DMS 273 (cell line): ENCODE results near the gene SPRED2.

Source experiments
- DNase-seq: peaks from one replicate; lab custom pipeline; 2025; ENCODE audit not compliant: unreplicated experiment; lab: John Stamatoyannopoulos, UW

Gene SPRED2

DNA sequence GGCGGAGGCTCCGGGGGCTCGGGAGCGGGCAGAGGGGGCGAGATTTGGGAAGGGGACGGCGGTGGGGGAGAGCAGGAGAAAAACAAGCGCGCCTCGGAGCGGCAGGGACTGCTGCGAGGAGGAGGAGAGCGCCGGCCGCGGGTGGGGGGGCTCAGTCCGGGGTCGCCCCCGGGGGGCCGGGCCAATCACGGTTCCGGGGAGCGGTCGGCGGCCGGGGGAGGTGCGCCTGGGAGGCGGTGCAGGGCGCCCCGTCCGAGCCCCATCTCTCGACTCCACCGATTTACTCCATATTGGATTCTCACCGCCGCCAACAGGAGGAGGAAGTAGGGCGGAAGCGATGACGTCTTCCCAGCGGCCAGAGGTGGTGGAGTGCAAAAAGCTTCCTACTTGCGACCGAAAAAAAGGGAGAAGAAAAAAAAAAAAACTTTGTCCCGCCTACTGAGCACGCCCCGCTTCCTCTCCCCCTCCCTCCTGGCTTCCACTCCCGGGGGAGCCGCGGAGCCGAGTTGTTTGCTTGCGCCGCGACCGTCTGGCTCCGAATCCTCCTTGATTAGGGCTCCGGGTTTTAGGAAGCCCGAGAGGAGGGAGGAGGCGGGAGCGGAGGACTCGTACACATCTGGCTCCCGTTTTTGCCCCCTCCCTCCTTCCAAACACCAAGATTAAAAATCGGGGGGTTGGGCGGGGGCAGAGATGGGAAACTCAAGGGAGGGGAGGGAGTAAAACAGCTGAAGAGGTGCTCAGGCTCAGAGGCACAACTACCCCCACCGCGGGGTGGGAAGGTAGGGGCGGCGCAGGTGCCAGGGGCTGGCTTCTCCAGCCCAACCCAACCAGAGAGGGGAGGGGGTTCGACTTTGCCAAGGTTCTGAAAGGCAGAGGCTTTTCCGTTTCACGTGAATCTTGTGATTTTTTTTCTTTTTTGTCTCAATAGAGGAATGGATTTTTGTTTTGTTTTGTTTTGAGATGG, at the start of gene SPRED2:
TSS of gene SPRED2 (minus strand) at position 373 of the 964 bp plus-strand sequence. CDS start 612 bp downstream, outside the sequence.
- DNase-seq: peak; percentile 98

DNA sequence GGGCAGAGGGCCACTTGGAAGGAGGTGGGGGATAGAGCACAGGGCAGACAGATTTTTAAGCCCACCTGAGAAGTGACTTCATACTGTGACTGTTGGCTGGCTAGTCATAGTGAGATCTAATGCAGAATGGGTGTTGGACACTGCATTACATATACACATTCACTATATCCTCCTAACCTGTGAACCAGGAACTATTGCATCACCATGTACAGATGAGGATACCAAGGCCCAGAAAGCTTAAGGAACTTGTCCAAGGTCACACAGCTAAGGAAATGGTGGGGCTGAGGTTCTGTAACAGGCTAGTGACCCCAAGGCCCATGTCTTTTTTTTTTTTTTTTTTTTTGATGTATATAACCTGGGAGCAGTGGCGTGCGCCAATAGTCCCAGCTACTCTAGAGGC, 49.6 kb upstream of the SPRED2 start:
- no peak for DNase-seq

GRCh38 chr2:65479524-65479923, 47.1 kb upstream of the SPRED2 start:
- no peak for DNase-seq

DNA sequence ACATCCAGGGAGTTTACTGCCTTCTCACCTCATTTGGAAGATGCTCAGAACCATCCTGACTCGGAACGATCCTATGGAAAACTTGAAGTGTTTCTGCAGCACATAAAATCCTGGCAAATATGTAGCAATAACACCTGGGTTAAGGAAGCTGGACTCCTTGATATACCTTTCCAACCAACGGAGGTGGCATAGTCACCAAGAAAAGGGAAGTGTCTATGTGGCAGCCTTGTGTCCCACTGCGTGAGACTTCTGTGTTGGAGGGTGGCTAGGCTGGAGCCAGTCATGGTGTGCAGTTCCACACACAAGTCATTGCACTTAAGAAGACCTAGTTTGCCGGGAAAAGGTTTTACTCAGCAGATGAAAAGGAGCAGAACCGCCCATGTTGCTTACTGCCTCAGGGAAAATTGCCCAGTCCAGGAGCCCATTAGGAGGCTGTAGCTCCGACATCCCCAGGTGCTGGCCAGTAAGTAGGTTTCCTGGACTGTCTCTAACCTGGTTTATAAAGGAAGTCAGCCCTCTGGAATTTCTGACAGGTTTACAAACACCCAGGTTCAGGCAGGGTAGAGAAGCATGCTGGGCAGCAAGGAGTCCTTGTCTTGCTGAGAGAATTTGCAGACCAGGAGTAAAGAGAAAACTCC, 46.2 kb upstream of the SPRED2 start:
- no peak for DNase-seq

- no peak for DNase-seq
Measured at GRCh38 chr2:65477590-65477989, 45.2 kb upstream of the SPRED2 start.

GRCh38 chr2:65476778-65477177, 44.4 kb upstream of the SPRED2 start:
- no peak for DNase-seq

DNA sequence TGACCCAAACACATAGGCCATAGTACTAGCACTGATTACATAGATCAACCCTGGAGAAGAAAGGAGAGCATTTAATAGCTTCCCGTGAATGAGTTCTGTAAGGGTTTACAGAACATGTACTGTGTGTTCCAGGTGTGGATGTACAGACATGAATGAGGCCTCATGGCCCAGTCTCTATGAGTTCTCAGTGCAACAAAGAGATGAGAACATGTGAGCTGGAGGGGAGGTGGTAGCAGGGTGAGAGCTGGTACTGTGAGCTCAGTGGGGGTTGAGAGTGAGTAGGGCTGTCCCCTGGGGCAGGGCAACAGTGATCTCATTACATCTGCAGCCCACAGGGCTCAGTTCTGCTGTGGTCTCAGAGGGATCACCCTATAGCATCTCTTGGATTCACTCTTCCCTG, 42.6 kb upstream of the SPRED2 start:
- DNase-seq: no peak

GRCh38 chr2:65473045-65473444, 40.6 kb upstream of the SPRED2 start:
- no peak for DNase-seq

DNA sequence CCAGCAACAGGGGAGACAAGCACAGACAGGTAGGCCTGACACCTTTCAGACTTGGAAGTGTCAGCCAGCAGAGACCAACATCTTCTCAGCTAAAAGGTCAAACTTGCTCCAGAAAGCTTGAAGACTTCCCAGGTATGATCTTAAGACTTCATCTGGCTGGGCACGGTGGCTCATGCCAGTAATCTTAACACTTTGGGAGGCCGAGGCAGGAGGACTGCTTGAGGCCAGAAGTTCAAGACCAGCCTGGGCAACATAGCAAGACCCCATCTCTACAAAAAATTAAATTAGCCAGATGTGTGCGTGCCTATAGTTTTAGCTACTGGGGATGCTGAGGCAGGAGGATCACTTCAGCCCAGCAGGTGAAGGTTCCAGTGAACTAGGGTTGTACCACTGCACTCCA, 39.0 kb upstream of the SPRED2 start:
- DNase-seq: no peak

GRCh38 chr2:65466551-65466950, 34.2 kb upstream of the SPRED2 start:
- DNase-seq: no peak

GRCh38 chr2:65465857-65466256, 33.5 kb upstream of the SPRED2 start:
- peak; percentile 73 for DNase-seq

- DNase-seq: peak; percentile 83
Measured at GRCh38 chr2:65465124-65465523, 32.7 kb upstream of the SPRED2 start.

GRCh38 chr2:65464604-65465003, 32.2 kb upstream of the SPRED2 start:
- peak; percentile 20 for DNase-seq

DNA sequence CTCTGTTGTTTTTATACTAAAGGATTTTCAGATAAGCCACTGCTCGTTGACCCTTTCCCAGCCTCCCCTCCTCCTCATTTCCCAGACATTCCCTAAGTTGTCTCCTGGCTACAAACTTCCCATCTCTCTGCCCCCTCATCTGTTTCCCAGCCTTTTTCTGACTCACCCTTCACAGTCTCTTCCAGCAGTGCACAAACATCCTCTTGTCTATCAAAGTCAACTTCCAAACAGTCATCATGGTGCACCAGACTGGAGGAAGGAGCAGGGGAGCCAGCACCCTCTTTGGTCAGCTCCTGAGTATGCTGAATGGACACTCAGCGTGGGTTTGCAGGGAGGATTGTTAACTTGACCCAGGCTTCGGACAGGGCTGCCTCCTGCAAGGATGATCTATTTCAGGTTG, 26.6 kb upstream of the SPRED2 start:
- no peak for DNase-seq

- no peak for DNase-seq
Measured at GRCh38 chr2:65456886-65457285, 24.5 kb upstream of the SPRED2 start.

DNA sequence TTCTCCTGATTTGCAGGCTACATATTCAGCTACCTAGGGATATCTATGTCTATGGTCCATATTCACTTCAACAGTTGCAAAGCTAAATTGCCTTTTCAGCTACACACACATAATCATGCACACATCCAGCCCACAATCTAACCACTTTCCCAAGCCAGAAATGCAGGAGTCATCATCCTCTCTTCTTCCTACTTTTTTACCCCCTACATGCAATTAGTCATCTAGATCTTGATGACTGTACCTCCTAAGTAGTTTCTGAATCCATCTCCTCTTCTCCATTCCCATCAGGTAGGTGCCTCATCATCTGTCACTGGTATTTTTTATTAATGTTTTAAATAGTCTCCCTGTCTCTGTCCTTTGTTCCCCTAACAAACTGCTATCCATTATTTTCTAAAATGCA, 23.7 kb upstream of the SPRED2 start:
- DNase-seq: no peak

DNA sequence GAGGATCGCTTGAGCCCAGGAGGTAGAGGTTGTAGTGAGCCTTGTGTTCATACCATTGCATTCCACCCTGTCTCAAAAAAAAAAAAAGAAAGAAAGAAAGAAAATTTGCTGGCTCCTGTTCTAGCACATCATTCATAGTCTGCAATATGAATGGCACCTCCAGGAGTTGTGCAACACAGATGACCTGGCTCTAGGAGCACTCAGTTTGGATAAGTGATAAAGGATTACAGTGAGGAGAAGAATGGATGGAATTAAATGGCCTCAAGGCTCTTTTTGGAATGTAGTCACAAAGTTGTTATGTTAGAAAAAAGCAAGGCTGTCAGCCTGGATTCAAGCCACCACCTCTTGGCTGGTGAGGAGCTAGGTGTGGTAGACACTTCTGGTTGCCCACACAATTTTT, 21.5 kb upstream of the SPRED2 start:
- no peak for DNase-seq

GRCh38 chr2:65452150-65452895, 19.9 kb upstream of the SPRED2 start:
- no peak for DNase-seq

- DNase-seq: no peak
Measured at GRCh38 chr2:65450810-65451209, 18.4 kb upstream of the SPRED2 start.

DNA sequence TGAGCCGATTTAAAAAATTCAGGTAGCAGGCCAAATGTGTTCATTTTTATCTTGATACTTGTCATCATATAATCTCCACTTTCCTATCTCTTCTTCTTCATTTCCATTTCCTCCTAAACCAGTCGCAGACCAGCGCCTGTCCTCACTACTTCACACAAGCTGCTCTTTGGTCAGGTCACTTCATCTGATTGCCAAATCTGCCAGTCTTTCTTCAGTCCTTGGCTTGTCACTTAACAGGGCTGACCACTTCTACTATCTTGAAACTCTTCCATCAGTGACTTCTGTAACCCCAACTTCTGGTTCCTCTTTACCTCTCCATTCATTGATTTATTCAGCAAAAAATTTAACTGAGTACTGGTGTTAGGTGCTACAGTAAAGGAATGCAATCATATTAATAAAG, 18.0 kb upstream of the SPRED2 start:
- DNase-seq: no peak

DNA sequence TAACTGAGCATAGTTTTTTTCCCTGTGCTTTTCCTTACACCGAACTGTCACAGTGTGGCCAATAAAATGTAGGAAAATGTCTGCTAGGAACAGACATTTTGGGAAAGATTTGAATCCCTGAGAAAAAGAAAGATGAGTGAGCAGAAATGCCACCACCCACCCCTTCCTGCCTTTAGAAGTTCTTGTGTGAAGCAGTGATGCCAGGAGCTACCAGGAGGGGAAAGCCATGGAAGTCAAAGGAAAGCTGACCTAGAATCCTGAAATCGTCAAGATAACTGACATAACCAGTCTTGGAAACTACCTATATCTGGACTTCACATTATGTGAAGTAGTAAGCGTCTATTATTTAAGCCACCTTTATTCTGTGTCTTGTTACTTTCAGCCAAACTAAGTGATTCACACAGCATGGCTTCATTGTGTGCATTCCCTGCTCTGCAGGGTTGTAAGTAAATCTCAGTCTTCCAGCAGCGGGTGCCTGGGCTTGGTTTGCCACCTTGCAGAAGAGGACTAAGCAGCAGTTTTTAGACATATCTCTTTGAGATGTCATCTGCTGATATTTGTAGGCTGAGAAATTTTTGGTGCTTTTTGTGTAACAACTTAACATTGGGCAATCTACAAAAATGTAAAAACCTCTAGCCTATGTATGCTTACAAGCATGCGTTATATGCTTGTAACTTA, 11.2 kb upstream of the SPRED2 start:
- DNase-seq: no peak
